HEK293 (cell line): ENCODE measurements around the gene PPRC1.

Experiments
- BCL11B ChIP-seq: fragments of 450-650 bp; formaldehyde crosslinking; IDR thresholded peaks from 2 replicates; pipeline ENCODE4 v1.5.1; 2016; ENCODE audit warnings: low read depth, missing biosample characterization, missing genetic modification characterization
- IKZF3 ChIP-seq: fragments of 450-650 bp; IDR thresholded peaks from 2 replicates; pipeline ENCODE4 v1.5.0; 2018; ENCODE audit warnings: missing biosample characterization, mild to moderate bottlenecking, missing genetic modification characterization, moderate library complexity
- KLF7 ChIP-seq: fragments of 450-650 bp; formaldehyde crosslinking; IDR thresholded peaks from 2 replicates; pipeline ENCODE4 v1.5.1; 2016; ENCODE audit warnings: missing biosample characterization, missing genetic modification characterization, borderline replicate concordance
- MYNN ChIP-seq: fragments of 450-650 bp; formaldehyde crosslinking; IDR thresholded peaks from 2 replicates; pipeline ENCODE4 v1.5.1; 2016; ENCODE audit warnings: missing biosample characterization, missing genetic modification characterization, borderline replicate concordance
- PRDM10 ChIP-seq: fragments of 450-650 bp; formaldehyde crosslinking; IDR thresholded peaks from 2 replicates; pipeline ENCODE4 v1.5.1; 2016; ENCODE audit warnings: missing biosample characterization, missing genetic modification characterization
- SP3 ChIP-seq: fragments of 450-650 bp; formaldehyde crosslinking; IDR thresholded peaks from 2 replicates; pipeline ENCODE4 v1.5.1; 2016; ENCODE audit warnings: missing biosample characterization, missing genetic modification characterization
- YY1 ChIP-seq: fragments of 450-650 bp; formaldehyde crosslinking; IDR thresholded peaks from 2 replicates; pipeline ENCODE4 v1.5.1; 2018; ENCODE audit warnings: missing biosample characterization, missing genetic modification characterization
- ZBTB1 ChIP-seq: fragments of 450-650 bp; formaldehyde crosslinking; IDR thresholded peaks from 2 replicates; pipeline ENCODE4 v1.5.1; 2016; ENCODE audit warnings: missing biosample characterization, missing genetic modification characterization
- ZBTB17 ChIP-seq: fragments of 450-650 bp; formaldehyde crosslinking; IDR thresholded peaks from 2 replicates; pipeline ENCODE4 v1.5.1; 2016; ENCODE audit warnings: missing biosample characterization, missing genetic modification characterization
- ZFP69B ChIP-seq: fragments of 450-650 bp; formaldehyde crosslinking; IDR thresholded peaks from 2 replicates; pipeline ENCODE4 v1.5.1; 2016; ENCODE audit warnings: missing biosample characterization, missing genetic modification characterization
- ZNF133 ChIP-seq: fragments of 450-650 bp; formaldehyde crosslinking; IDR thresholded peaks from 2 replicates; pipeline ENCODE4 v1.5.1; 2016; ENCODE audit warnings: missing biosample characterization, missing genetic modification characterization
- ZNF184 ChIP-seq: fragments of 450-650 bp; IDR thresholded peaks from 2 replicates; pipeline ENCODE4 v1.5.1; 2018; ENCODE audit warnings: missing biosample characterization, mild to moderate bottlenecking, missing genetic modification characterization
- ZNF202 ChIP-seq: fragments of 450-650 bp; formaldehyde crosslinking; IDR thresholded peaks from 2 replicates; pipeline ENCODE4 v1.5.1; 2016; ENCODE audit warnings: missing biosample characterization, missing genetic modification characterization, borderline replicate concordance
- ZNF223 ChIP-seq: fragments of 450-650 bp; formaldehyde crosslinking; IDR thresholded peaks from 2 replicates; pipeline ENCODE4 v1.5.1; 2016; ENCODE audit warnings: missing biosample characterization, missing genetic modification characterization
- ZNF274 ChIP-seq, 2 experiments: fragments of 200-500 bp in 1 of 2; fragments of 450-650 bp in 1 of 2; sonication (Bioruptor generic) in 1 of 2; formaldehyde crosslinking in 1 of 2; IDR thresholded peaks; 2 replicates each; pipeline versions ENCODE4 v1.5.1 to v1.6.1; 2014 to 2016; ENCODE audit warnings: borderline replicate concordance in 1 of 2, inconsistent platforms in 1 of 2, low read length in 1 of 2, missing biosample characterization in 1 of 2, missing genetic modification characterization in 1 of 2
- ZNF335 ChIP-seq: fragments of 450-650 bp; formaldehyde crosslinking; conservative IDR thresholded peaks from 2 replicates; pipeline ENCODE4 v1.5.1; 2016; ENCODE audit warnings: missing biosample characterization, missing genetic modification characterization
- ZNF366 ChIP-seq: fragments of 450-650 bp; formaldehyde crosslinking; conservative IDR thresholded peaks from 2 replicates; pipeline ENCODE4 v1.5.1; 2016; ENCODE audit warnings: missing biosample characterization, missing genetic modification characterization
- ZNF488 ChIP-seq: fragments of 450-650 bp; formaldehyde crosslinking; IDR thresholded peaks from 2 replicates; pipeline ENCODE4 v1.5.1; 2016; ENCODE audit warnings: missing biosample characterization, missing genetic modification characterization
- ZNF580 ChIP-seq: fragments of 450-650 bp; formaldehyde crosslinking; IDR thresholded peaks from 2 replicates; pipeline ENCODE4 v1.5.1; 2016; ENCODE audit warnings: missing biosample characterization, missing genetic modification characterization
- ZNF624 ChIP-seq: fragments of 450-650 bp; formaldehyde crosslinking; IDR thresholded peaks from 2 replicates; pipeline ENCODE4 v1.5.1; 2017; ENCODE audit warnings: missing biosample characterization, missing genetic modification characterization
- ZNF626 ChIP-seq: fragments of 450-650 bp; sonication (Bioruptor Pico); formaldehyde crosslinking; IDR thresholded peaks from 2 replicates; pipeline ENCODE4 v1.5.1; 2018; ENCODE audit warnings: missing biosample characterization, missing genetic modification characterization, inconsistent platforms
- ZNF654 ChIP-seq: fragments of 450-650 bp; formaldehyde crosslinking; IDR thresholded peaks from 2 replicates; pipeline ENCODE4 v1.5.1; 2016; ENCODE audit warnings: low read depth, missing biosample characterization, missing genetic modification characterization
- ZNF660 ChIP-seq: fragments of 450-650 bp; IDR thresholded peaks from 2 replicates; pipeline ENCODE4 v1.5.1; 2018; ENCODE audit warnings: missing biosample characterization, mild to moderate bottlenecking, missing genetic modification characterization
- TF ChIP-seq, protein P1 (sequence below): fragments of 450-650 bp; formaldehyde crosslinking; IDR thresholded peaks from 2 replicates; pipeline ENCODE4 v1.5.1; 2016; ENCODE audit warnings: missing biosample characterization, missing genetic modification characterization
- TF ChIP-seq, protein P2 (sequence below): fragments of 450-650 bp; formaldehyde crosslinking; IDR thresholded peaks from 2 replicates; pipeline ENCODE4 v1.5.1; 2016; ENCODE audit warnings: missing biosample characterization, missing genetic modification characterization
- TF ChIP-seq, protein P3 (sequence below): fragments of 450-650 bp; formaldehyde crosslinking; optimal IDR thresholded peaks from 2 replicates; pipeline ENCODE3; 2016; ENCODE audit warnings: missing biosample characterization, mild to moderate bottlenecking, missing genetic modification characterization
- TF ChIP-seq, protein P4 (sequence below): fragments of 450-650 bp; formaldehyde crosslinking; IDR thresholded peaks from 2 replicates; pipeline ENCODE4 v1.5.1; 2016; ENCODE audit warnings: missing biosample characterization, missing genetic modification characterization, low read depth

PPRC1 gene

GRCh38 chr10:102132563-102133372 is at the start of gene PPRC1 (continued):
- peak; percentile 99 for TF ChIP-seq ZNF580 (tag by site-specific recombination)
- peak; percentile 49; the same call in 1 of the 2 replicates for TF ChIP-seq IKZF3
- no peak for TF ChIP-seq ZNF223
- no peak for TF ChIP-seq ZNF274 (IDR thresholded peaks at IDR 0.05; ENCODE audit: low read length)
- TF ChIP-seq ZNF274 (tag by site-specific recombination; IDR thresholded peaks at IDR 0.05; ENCODE audit: borderline replicate concordance) = no peak
- TF ChIP-seq, protein P1, sequence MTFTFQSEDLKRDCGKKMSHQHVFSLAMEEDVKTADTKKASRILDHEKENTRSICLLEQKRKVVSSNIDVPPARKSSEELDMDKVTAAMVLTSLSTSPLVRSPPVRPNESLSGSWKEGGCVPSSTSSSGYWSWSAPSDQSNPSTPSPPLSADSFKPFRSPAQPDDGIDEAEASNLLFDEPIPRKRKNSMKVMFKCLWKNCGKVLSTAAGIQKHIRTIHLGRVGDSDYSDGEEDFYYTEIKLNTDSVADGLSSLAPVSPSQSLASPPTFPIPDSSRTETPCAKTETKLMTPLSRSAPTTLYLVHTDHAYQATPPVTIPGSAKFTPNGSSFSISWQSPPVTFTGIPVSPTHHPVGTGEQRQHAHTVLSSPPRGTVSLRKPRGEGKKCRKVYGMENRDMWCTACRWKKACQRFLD (tag by site-specific recombination) = peak; percentile 96
- TF ChIP-seq, protein P2, sequence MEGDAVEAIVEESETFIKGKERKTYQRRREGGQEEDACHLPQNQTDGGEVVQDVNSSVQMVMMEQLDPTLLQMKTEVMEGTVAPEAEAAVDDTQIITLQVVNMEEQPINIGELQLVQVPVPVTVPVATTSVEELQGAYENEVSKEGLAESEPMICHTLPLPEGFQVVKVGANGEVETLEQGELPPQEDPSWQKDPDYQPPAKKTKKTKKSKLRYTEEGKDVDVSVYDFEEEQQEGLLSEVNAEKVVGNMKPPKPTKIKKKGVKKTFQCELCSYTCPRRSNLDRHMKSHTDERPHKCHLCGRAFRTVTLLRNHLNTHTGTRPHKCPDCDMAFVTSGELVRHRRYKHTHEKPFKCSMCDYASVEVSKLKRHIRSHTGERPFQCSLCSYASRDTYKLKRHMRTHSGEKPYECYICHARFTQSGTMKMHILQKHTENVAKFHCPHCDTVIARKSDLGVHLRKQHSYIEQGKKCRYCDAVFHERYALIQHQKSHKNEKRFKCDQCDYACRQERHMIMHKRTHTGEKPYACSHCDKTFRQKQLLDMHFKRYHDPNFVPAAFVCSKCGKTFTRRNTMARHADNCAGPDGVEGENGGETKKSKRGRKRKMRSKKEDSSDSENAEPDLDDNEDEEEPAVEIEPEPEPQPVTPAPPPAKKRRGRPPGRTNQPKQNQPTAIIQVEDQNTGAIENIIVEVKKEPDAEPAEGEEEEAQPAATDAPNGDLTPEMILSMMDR (tag by site-specific recombination) = peak; percentile 98
- peak; percentile 77 for TF ChIP-seq ZNF660 (tag by site-specific recombination)
- no peak for TF ChIP-seq BCL11B (tag by site-specific recombination)
- TF ChIP-seq ZBTB17 = peak; percentile 95
- TF ChIP-seq ZFP69B (tag by site-specific recombination) = peak; percentile 95
- peak; percentile 98 for TF ChIP-seq ZNF335 (tag by site-specific recombination)
- 0 out of 2 replicates have a peak, but pooled peaks have one; percentile 39 for TF ChIP-seq ZNF184
- TF ChIP-seq ZNF654 (tag by site-specific recombination) = peak; percentile 98
- TF ChIP-seq KLF7 (tag by site-specific recombination) = peak; percentile 14; the same call in 1 of the 2 replicates
- TF ChIP-seq ZBTB1 (tag by site-specific recombination) = 0 out of 2 replicates have a peak, but pooled peaks have one; percentile 8
- 0 out of 2 replicates have a peak, but pooled peaks have one; percentile 29 for TF ChIP-seq ZNF133
- TF ChIP-seq ZNF624 = no peak
- TF ChIP-seq PRDM10 (tag by site-specific recombination) = peak; percentile 90
- peak; percentile 41; the same call in 1 of the 2 replicates for TF ChIP-seq ZNF366 (tag by site-specific recombination)
- peak; percentile 95 for TF ChIP-seq YY1 (tag by site-specific recombination)
- no peak for TF ChIP-seq ZNF626 (tag by site-specific recombination)
- TF ChIP-seq, protein P3, sequence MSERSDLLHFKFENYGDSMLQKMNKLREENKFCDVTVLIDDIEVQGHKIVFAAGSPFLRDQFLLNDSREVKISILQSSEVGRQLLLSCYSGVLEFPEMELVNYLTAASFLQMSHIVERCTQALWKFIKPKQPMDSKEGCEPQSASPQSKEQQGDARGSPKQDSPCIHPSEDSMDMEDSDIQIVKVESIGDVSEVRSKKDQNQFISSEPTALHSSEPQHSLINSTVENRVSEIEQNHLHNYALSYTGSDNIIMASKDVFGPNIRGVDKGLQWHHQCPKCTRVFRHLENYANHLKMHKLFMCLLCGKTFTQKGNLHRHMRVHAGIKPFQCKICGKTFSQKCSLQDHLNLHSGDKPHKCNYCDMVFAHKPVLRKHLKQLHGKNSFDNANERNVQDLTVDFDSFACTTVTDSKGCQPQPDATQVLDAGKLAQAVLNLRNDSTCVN = peak; percentile 94
- no peak for TF ChIP-seq ZNF202 (tag by site-specific recombination)
- TF ChIP-seq, protein P4, sequence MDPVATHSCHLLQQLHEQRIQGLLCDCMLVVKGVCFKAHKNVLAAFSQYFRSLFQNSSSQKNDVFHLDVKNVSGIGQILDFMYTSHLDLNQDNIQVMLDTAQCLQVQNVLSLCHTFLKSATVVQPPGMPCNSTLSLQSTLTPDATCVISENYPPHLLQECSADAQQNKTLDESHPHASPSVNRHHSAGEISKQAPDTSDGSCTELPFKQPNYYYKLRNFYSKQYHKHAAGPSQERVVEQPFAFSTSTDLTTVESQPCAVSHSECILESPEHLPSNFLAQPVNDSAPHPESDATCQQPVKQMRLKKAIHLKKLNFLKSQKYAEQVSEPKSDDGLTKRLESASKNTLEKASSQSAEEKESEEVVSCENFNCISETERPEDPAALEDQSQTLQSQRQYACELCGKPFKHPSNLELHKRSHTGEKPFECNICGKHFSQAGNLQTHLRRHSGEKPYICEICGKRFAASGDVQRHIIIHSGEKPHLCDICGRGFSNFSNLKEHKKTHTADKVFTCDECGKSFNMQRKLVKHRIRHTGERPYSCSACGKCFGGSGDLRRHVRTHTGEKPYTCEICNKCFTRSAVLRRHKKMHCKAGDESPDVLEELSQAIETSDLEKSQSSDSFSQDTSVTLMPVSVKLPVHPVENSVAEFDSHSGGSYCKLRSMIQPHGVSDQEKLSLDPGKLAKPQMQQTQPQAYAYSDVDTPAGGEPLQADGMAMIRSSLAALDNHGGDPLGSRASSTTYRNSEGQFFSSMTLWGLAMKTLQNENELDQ = no peak
- no peak for TF ChIP-seq ZNF488 (tag by site-specific recombination)
- TF ChIP-seq MYNN (tag by site-specific recombination) = no peak
- peak; percentile 92 for TF ChIP-seq SP3 (tag by site-specific recombination)
